ENCODE results near the gene ETV7. TPM values are rescaled to one million over a fixed set of nuclear protein-coding genes. Genes with fewer than 3 reads are reported as not detected.

ETV7 gene
- total RNA-seq, 5 donors from 2014 or later (not counting 1 experiment from before 2014, with no cell fraction given), result 0.44 to 3.3 (median 1.1) TPM

- Mint-ChIP-seq H3K27me3 (peaks cover 4 to 26% of the 10 kb centered on the region in 2 donors), H3K27ac (no peak overlapping the region), H3K4me3 (no peak overlapping the region), H3K4me1 (peaks cover 20 to 27% (median 25%) of the 10 kb centered on the region in 3 donors), H3K36me3 (no peaks in the 10 kb centered on the region), H3K9me3 (no peaks in the 10 kb centered on the region)
- H3K27ac ChIP-seq (ENCODE audit: low read length), result no peak overlapping the region
- H3K4me3 ChIP-seq (ENCODE audit: control insufficient read depth in 1 of 2, extremely low read depth in 1 of 2, low read length in 1 of 2), result no peak overlapping the region
- H3K9me3 ChIP-seq, result no peaks in the 10 kb centered on the region
- H3K4me1 ChIP-seq (ENCODE audit: control insufficient read depth in 1 of 2, extremely low read depth in 1 of 2, insufficient read depth in 2 of 2, low read length in 2 of 2), result peaks cover 4 to 23% of the 10 kb centered on the region in 2 experiments
- POLR2A ChIA-PET, result interaction anchor here in 1 of 2 donors (0.5 kb wide), 1 partner anchor 603 kb away, joined by 8 read pairs; no protein-coding TSS in a partner anchor
- H3K27me3 ChIP-seq (replicated peaks in 1 of 2; ENCODE audit: control insufficient read depth in 2 of 2, extremely low read depth in 1 of 2, insufficient read depth in 2 of 2, low read length in 1 of 2), result peaks cover 3 to 24% of the 10 kb centered on the region in 2 experiments
- DNase-seq (no peak), ATAC-seq (replicated peaks in 1 of 4) (no peak)
- no peaks in the 10 kb centered on the region for H3K36me3 ChIP-seq (ENCODE audit: control insufficient read depth in 2 of 2, extremely low read depth in 1 of 2, insufficient read depth in 1 of 2, low read length in 1 of 2)
- CTCF ChIA-PET, result interaction anchor here in 1 of 2 donors (0.7 kb wide), 1 partner anchor 295 kb away, joined by 3 read pairs; no protein-coding TSS in a partner anchor
These were observed 1.9 kb upstream of the ETV7 start for GRCh38 chr6:36389353-36389752.

- peaks cover 0 to 26% of the 10 kb centered on the region in 2 donors for H3K27me3 Mint-ChIP-seq
- no peaks in the 10 kb centered on the region for H3K9me3 Mint-ChIP-seq
- H3K27me3 ChIP-seq (replicated peaks in 1 of 2; ENCODE audit: control insufficient read depth in 2 of 2, extremely low read depth in 1 of 2, insufficient read depth in 2 of 2, low read length in 1 of 2), result peaks cover 3 to 22% of the 10 kb centered on the region in 2 experiments
- peak; percentile 39 to 61 (median 52) for ATAC-seq (replicated peaks in 1 of 4)
- WGBS (ENCODE audit: insufficient coverage), result 6% methylated on average over 27 of the region's 33 CpGs
- peaks cover 20 to 45% (median 32%) of the 10 kb centered on the region in 3 donors for H3K4me1 Mint-ChIP-seq
- no peaks in the 10 kb centered on the region for H3K9me3 ChIP-seq
- peaks cover 4 to 23% of the 10 kb centered on the region in 2 experiments for H3K4me1 ChIP-seq (ENCODE audit: control insufficient read depth in 1 of 2, extremely low read depth in 1 of 2, insufficient read depth in 2 of 2, low read length in 2 of 2)
- H3K4me3 Mint-ChIP-seq, result peak overlapping the region; percentile 89 to 97 (median 91)
- H3K36me3 Mint-ChIP-seq, result peaks cover 3% of the 10 kb centered on the region
- peak overlapping the region; percentile 8 for H3K27ac ChIP-seq (ENCODE audit: low read length)
- H3K36me3 ChIP-seq (ENCODE audit: control insufficient read depth in 2 of 2, extremely low read depth in 1 of 2, insufficient read depth in 1 of 2, low read length in 1 of 2), result no peaks in the 10 kb centered on the region
- H3K27ac Mint-ChIP-seq, result peak overlapping the region; percentile 0 to 32
- CTCF ChIA-PET, result no interaction called here
- peak in 13 of 35 experiments; percentile 2 to 36 (median 7) for DNase-seq
- peak overlapping the region; percentile 57 to 81 for H3K4me3 ChIP-seq (ENCODE audit: control insufficient read depth in 1 of 2, extremely low read depth in 1 of 2, low read length in 1 of 2)
- POLR2A ChIA-PET, result interaction anchor here in 1 of 2 donors (0.5 kb wide), 1 partner anchor 414 kb away, joined by 3 read pairs; no protein-coding TSS in a partner anchor
These were observed 702 bp downstream of the ETV7 start for GRCh38 chr6:36386495-36387439.

- H3K27ac Mint-ChIP-seq, result no peak overlapping the region
- CTCF ChIA-PET, result no interaction called here
- DNase-seq (no peak), ATAC-seq (replicated peaks in 1 of 4) (no peak)
- no peaks in the 10 kb centered on the region for H3K36me3 ChIP-seq (ENCODE audit: control insufficient read depth in 2 of 2, extremely low read depth in 1 of 2, insufficient read depth in 1 of 2, low read length in 1 of 2)
- H3K4me1 ChIP-seq (ENCODE audit: control insufficient read depth in 1 of 2, extremely low read depth in 1 of 2, insufficient read depth in 2 of 2, low read length in 2 of 2), result peaks cover 4 to 23% of the 10 kb centered on the region in 2 experiments
- no peak overlapping the region for H3K4me3 Mint-ChIP-seq
- POLR2A ChIA-PET, result no interaction called here
- H3K4me3 ChIP-seq (ENCODE audit: control insufficient read depth in 1 of 2, extremely low read depth in 1 of 2, low read length in 1 of 2), result no peak overlapping the region
- H3K27me3 ChIP-seq (replicated peaks in 1 of 2; ENCODE audit: control insufficient read depth in 2 of 2, extremely low read depth in 1 of 2, insufficient read depth in 2 of 2, low read length in 1 of 2), result peaks cover 3 to 22% of the 10 kb centered on the region in 2 experiments
- 100% methylated on average over 1 of the region's 2 CpGs for WGBS (ENCODE audit: insufficient coverage)
- H3K27me3 Mint-ChIP-seq, result peaks cover 0 to 17% of the 10 kb centered on the region in 2 donors
- peaks cover 3% of the 10 kb centered on the region for H3K36me3 Mint-ChIP-seq
- H3K27ac ChIP-seq (ENCODE audit: low read length), result no peak overlapping the region
- H3K9me3 ChIP-seq, result no peaks in the 10 kb centered on the region
- H3K9me3 Mint-ChIP-seq, result no peaks in the 10 kb centered on the region
- H3K4me1 Mint-ChIP-seq, result peaks cover 20 to 45% (median 32%) of the 10 kb centered on the region in 3 donors
These were observed 3.4 kb downstream of the ETV7 start for GRCh38 chr6:36384095-36384494.

- H3K4me3 Mint-ChIP-seq, result no peak overlapping the region
- peaks cover 4 to 23% of the 10 kb centered on the region in 2 experiments for H3K4me1 ChIP-seq (ENCODE audit: control insufficient read depth in 1 of 2, extremely low read depth in 1 of 2, insufficient read depth in 2 of 2, low read length in 2 of 2)
These were observed 3.9 kb downstream of the ETV7 start for GRCh38 chr6:36383606-36384005.

GRCh38 chr6:36382976-36383375 lies 4.5 kb downstream of the ETV7 start:
- ChIA-PET POLR2A (no interaction called here), CTCF (interaction anchor here in 1 of 2 donors (0.6 kb wide), 1 partner anchor 1999 kb away, joined by 5 read pairs; no protein-coding TSS in a partner anchor)
- H3K4me1 ChIP-seq (ENCODE audit: control insufficient read depth in 1 of 2, extremely low read depth in 1 of 2, insufficient read depth in 2 of 2, low read length in 2 of 2), result peaks cover 4 to 18% of the 10 kb centered on the region in 2 experiments
- no peak overlapping the region for H3K27ac ChIP-seq (ENCODE audit: low read length)
- Mint-ChIP-seq H3K27ac (peak overlapping the region in 1 of 2 donors; percentile 63), H3K4me1 (peaks cover 16 to 47% (median 26%) of the 10 kb centered on the region in 3 donors), H3K4me3 (no peak overlapping the region), H3K9me3 (no peaks in the 10 kb centered on the region), H3K27me3 (peaks cover 0 to 10% of the 10 kb centered on the region in 2 donors), H3K36me3 (peaks cover 3% of the 10 kb centered on the region)
- ATAC-seq (replicated peaks in 1 of 4) (no peak), DNase-seq (no peak)
- no peaks in the 10 kb centered on the region for H3K9me3 ChIP-seq
- H3K27me3 ChIP-seq (replicated peaks in 1 of 2; ENCODE audit: control insufficient read depth in 2 of 2, extremely low read depth in 1 of 2, insufficient read depth in 2 of 2, low read length in 1 of 2), result peaks cover 0 to 16% of the 10 kb centered on the region in 2 experiments
- no peak overlapping the region for H3K4me3 ChIP-seq (ENCODE audit: control insufficient read depth in 1 of 2, extremely low read depth in 1 of 2, low read length in 1 of 2)
- WGBS (ENCODE audit: insufficient coverage), result 100% methylated on average over 1 of the region's 4 CpGs
- H3K36me3 ChIP-seq (ENCODE audit: control insufficient read depth in 2 of 2, extremely low read depth in 1 of 2, insufficient read depth in 1 of 2, low read length in 1 of 2), result no peaks in the 10 kb centered on the region

More at GRCh38 chr6:36383606-36384005, 3.9 kb downstream of the ETV7 start:
- Mint-ChIP-seq H3K36me3 (peaks cover 3% of the 10 kb centered on the region), H3K27ac (peak overlapping the region in 1 of 2 donors; percentile 55), H3K4me1 (peaks cover 20 to 49% (median 32%) of the 10 kb centered on the region in 3 donors), H3K9me3 (no peaks in the 10 kb centered on the region), H3K27me3 (peaks cover 0 to 16% of the 10 kb centered on the region in 2 donors)
- Histone ChIP-seq H3K27me3 (replicated peaks in 1 of 2; ENCODE audit: control insufficient read depth in 2 of 2, extremely low read depth in 1 of 2, insufficient read depth in 2 of 2, low read length in 1 of 2) (peaks cover 3 to 20% of the 10 kb centered on the region in 2 experiments), H3K27ac (ENCODE audit: low read length) (no peak overlapping the region), H3K36me3 (ENCODE audit: control insufficient read depth in 2 of 2, extremely low read depth in 1 of 2, insufficient read depth in 1 of 2, low read length in 1 of 2) (no peaks in the 10 kb centered on the region), H3K4me3 (ENCODE audit: control insufficient read depth in 1 of 2, extremely low read depth in 1 of 2, low read length in 1 of 2) (no peak overlapping the region), H3K9me3 (no peaks in the 10 kb centered on the region)
- no peak for DNase-seq
- no peak for ATAC-seq (replicated peaks in 1 of 4)
- ChIA-PET POLR2A (no interaction called here), CTCF (no interaction called here)
- WGBS (ENCODE audit: insufficient coverage), result no CpG with 5 or more reads among the region's 2 CpGs

Data from T-cell (primary cell).